Osteocyte (in vitro differentiated cells): ENCODE measurements around the gene PPIF. TPM values are rescaled to one million over a fixed set of nuclear protein-coding genes. Genes with fewer than 3 reads are reported as not detected.
A peak's percentile ranks its signal among the peaks of the same experiment; 100 is the strongest.

Experiments
- DNase-seq: peaks from one replicate; pipeline ENCODE4 v3.0.0; 2021; ENCODE audit warnings: mixed read lengths; ENCODE audit not compliant: unreplicated experiment; ENCODE audit errors: extremely low spot score
- H3K27ac Mint-ChIP-seq: one replicate; pipeline ENCODE4 v1.8.0; 2021; ENCODE audit warnings: mild to moderate bottlenecking, mixed read lengths; ENCODE audit not compliant: unreplicated experiment
- H3K27me3 Mint-ChIP-seq: one replicate; pipeline ENCODE4 v1.8.0; 2021; ENCODE audit warnings: mixed read lengths; ENCODE audit not compliant: unreplicated experiment
- H3K36me3 Mint-ChIP-seq: one replicate; pipeline ENCODE4 v1.8.0; 2021; ENCODE audit warnings: mixed read lengths; ENCODE audit not compliant: unreplicated experiment
- H3K4me1 Mint-ChIP-seq: one replicate; pipeline ENCODE4 v1.8.0; 2021; ENCODE audit warnings: mixed read lengths; ENCODE audit not compliant: unreplicated experiment
- H3K4me3 Mint-ChIP-seq: one replicate; pipeline ENCODE4 v1.8.0; 2021; ENCODE audit warnings: mild to moderate bottlenecking, moderate library complexity, mixed read lengths; ENCODE audit not compliant: unreplicated experiment
- H3K9me3 Mint-ChIP-seq: one replicate; pipeline ENCODE4 v1.8.0; 2021; ENCODE audit warnings: mixed read lengths; ENCODE audit not compliant: unreplicated experiment
- total RNA-seq: library from RNA; stranded (reverse); gene quantifications from 2 replicates; pipeline ENCODE4 v1.2.1, GENCODE V29; 2021
- TF ChIP-seq, protein P1 (sequence below): fragments of 200-600 bp; sonication (generic); IDR thresholded peaks from 2 replicates; pipeline ENCODE4 v1.5.0; 2021; ENCODE audit warnings: antibody characterized with exemption, mild to moderate bottlenecking, moderate library complexity

PPIF gene
- total RNA-seq, 1 donor from 2014 or later: 17.0 TPM

GRCh38 chr10:79374312-79375191, 27.3 kb downstream of the PPIF start:
- Mint-ChIP-seq H3K27ac (peak overlapping the region; percentile 74), H3K36me3 (no peaks in the 10 kb centered on the region)

DNA sequence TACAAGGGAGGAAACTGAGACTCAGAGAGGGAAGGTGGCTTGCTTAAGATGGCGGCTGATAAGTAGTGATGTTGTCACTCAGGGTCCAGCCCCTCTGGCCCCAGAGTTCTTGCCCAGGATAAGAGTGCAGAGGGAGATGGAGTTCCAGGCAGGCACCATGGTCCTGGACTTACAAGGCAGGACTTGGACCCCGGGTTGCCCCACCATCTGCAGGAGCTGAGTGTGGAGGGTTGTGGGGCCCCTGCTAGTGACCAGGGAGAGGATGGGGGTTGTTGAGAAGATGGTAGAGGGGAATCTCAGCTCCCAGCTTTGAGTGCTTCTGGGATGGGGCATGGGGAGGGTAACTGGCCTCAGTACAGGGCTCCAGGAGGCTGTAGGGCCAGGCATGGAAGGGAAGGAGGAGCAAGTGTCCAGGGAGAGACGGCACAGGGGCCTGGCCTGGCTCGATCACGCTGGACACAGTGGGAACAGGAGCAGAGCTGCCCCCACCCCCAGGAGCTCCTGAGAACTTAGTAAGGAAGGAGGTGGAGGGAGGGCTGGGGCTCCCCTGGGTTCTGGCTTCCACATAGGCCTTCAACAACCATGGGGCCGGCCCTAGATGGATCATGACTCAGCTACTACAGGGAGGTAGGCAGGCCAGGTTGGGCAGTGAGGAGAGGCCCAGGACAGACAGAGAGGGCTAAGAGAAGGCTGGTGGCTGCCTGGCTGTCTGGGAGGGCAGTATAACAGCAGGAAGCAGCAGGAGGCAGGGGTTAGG, 28.2 kb downstream of the PPIF start:
- Mint-ChIP-seq H3K36me3 (no peaks in the 10 kb centered on the region), H3K27me3 (no peaks in the 10 kb centered on the region), H3K4me1 (peaks cover 25% of the 10 kb centered on the region), H3K27ac (peak overlapping the region; percentile 37), H3K9me3 (no peaks in the 10 kb centered on the region), H3K4me3 (no peak overlapping the region)
- peak; percentile 81 for DNase-seq
- TF ChIP-seq, protein P1, sequence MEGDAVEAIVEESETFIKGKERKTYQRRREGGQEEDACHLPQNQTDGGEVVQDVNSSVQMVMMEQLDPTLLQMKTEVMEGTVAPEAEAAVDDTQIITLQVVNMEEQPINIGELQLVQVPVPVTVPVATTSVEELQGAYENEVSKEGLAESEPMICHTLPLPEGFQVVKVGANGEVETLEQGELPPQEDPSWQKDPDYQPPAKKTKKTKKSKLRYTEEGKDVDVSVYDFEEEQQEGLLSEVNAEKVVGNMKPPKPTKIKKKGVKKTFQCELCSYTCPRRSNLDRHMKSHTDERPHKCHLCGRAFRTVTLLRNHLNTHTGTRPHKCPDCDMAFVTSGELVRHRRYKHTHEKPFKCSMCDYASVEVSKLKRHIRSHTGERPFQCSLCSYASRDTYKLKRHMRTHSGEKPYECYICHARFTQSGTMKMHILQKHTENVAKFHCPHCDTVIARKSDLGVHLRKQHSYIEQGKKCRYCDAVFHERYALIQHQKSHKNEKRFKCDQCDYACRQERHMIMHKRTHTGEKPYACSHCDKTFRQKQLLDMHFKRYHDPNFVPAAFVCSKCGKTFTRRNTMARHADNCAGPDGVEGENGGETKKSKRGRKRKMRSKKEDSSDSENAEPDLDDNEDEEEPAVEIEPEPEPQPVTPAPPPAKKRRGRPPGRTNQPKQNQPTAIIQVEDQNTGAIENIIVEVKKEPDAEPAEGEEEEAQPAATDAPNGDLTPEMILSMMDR: no peak

More at GRCh38 chr10:79374312-79375191, 27.3 kb downstream of the PPIF start:
- Mint-ChIP-seq H3K4me3 (no peak overlapping the region), H3K4me1 (peaks cover 17% of the 10 kb centered on the region), H3K27me3 (no peaks in the 10 kb centered on the region), H3K9me3 (no peaks in the 10 kb centered on the region)
- TF ChIP-seq, protein P1: peak; percentile 97
- peak; percentile 92 for DNase-seq

GRCh38 chr10:79376078-79376628, 28.9 kb downstream of the PPIF start:
- Mint-ChIP-seq H3K27me3 (no peaks in the 10 kb centered on the region), H3K27ac (no peak overlapping the region), H3K36me3 (no peaks in the 10 kb centered on the region), H3K4me1 (peaks cover 31% of the 10 kb centered on the region), H3K9me3 (no peaks in the 10 kb centered on the region), H3K4me3 (no peak overlapping the region)
- DNase-seq: peak; percentile 57
- TF ChIP-seq, protein P1: no peak

- Mint-ChIP-seq H3K27me3 (no peaks in the 10 kb centered on the region), H3K9me3 (no peaks in the 10 kb centered on the region), H3K27ac (no peak overlapping the region), H3K36me3 (no peaks in the 10 kb centered on the region), H3K4me3 (no peak overlapping the region), H3K4me1 (peaks cover 39% of the 10 kb centered on the region)
- DNase-seq: peak; percentile 75
- TF ChIP-seq, protein P1: no peak
These were observed 29.7 kb downstream of the PPIF start for GRCh38 chr10:79376751-79377556.
